Omental fat pad (tissue), 4 donors: ENCODE measurements around the gene ALKBH2. TPM values are rescaled to one million over a fixed set of nuclear protein-coding genes. Genes with fewer than 3 reads are reported as not detected.
A peak's percentile ranks its signal among the peaks of the same experiment; 100 is the strongest.

Experiments
- ATAC-seq: fragments of 150-250 bp; one replicate; pipeline ENCODE4 v1.9.1; 2016; ENCODE audit warnings: mild to moderate bottlenecking, moderate library complexity; ENCODE audit not compliant: low FRiP score
- DNase-seq: peaks from one replicate; pipeline ENCODE4 v3.0.0-alpha.2; 2019; ENCODE audit warnings: low spot score
- CTCF ChIP-seq, 3 donors: fragments of 450-650 bp; IDR thresholded peaks; one replicate each; pipeline ENCODE4 v1.5.1; 2016 to 2017; ENCODE audit warnings: antibody characterized with exemption in 3 of 3, mild to moderate bottlenecking in 3 of 3, moderate library complexity in 2 of 3
- total RNA-seq, 4 donors: library from RNA; depleted of rRNA; stranded (reverse); fragments of >200 nt; gene quantifications; one replicate each; pipeline ENCODE4 v1.1.0, GENCODE V29; 2016

The ALKBH2 gene
- total RNA-seq, 4 donors from 2014 or later: 15.3 to 34.0 (median 17.5) TPM

- DNase-seq: no peak
- ATAC-seq: no peak
- TF ChIP-seq CTCF (IDR thresholded peaks at IDR 0.05): no peak
Measured at GRCh38 chr12:109121346-109121880, 28.1 kb upstream of the ALKBH2 start.

- DNase-seq (no peak), ATAC-seq (no peak)
- TF ChIP-seq CTCF (IDR thresholded peaks at IDR 0.05): no peak
Measured at GRCh38 chr12:109120557-109120956, 27.3 kb upstream of the ALKBH2 start.

GRCh38 chr12:109120095-109120494 lies 26.8 kb upstream of the ALKBH2 start:
- no peak for ATAC-seq
- TF ChIP-seq CTCF (IDR thresholded peaks at IDR 0.05): no peak
- no peak for DNase-seq

- no peak for TF ChIP-seq CTCF (IDR thresholded peaks at IDR 0.05)
- ATAC-seq (no peak), DNase-seq (no peak)
Measured at GRCh38 chr12:109116611-109116949, 23.3 kb upstream of the ALKBH2 start.

- DNase-seq (no peak), ATAC-seq (peak; percentile 30)
- no peak for TF ChIP-seq CTCF (IDR thresholded peaks at IDR 0.05)
Measured at GRCh38 chr12:109115758-109116610, 22.7 kb upstream of the ALKBH2 start, which contains the start of gene ACACB. TSS of gene ACACB (plus strand) at chr12:109116587. CDS start at chr12:109139406, 22,819 bp downstream.

GRCh38 chr12:109115404-109115757 lies 22.1 kb upstream of the ALKBH2 start:
- no peak for TF ChIP-seq CTCF (IDR thresholded peaks at IDR 0.05)
- DNase-seq (no peak), ATAC-seq (no peak)

GRCh38 chr12:109114644-109115043 lies 21.4 kb upstream of the ALKBH2 start:
- TF ChIP-seq CTCF (IDR thresholded peaks at IDR 0.05): no peak
- no peak for DNase-seq
- no peak for ATAC-seq
